HL-60/S4 treated with retinoic acid at 250 ng/mL for 4 days and 3 days (cell line): ENCODE measurements around the gene AGAP3.

Experiments used
- in situ Hi-C: fragments of 300-500 bp; cut with MboI; formaldehyde crosslinking; loops from 2 replicates; pipeline ENCODE4 v1.7.0; 2022; ENCODE audit warnings: low sequenced_read_pairs

Gene AGAP3

GRCh38 chr7:151179287-151179860, 93.1 kb downstream of the AGAP3 start:
- in situ Hi-C loops: no loop called here

- in situ Hi-C loops: no loop called here
These were observed 93.7 kb downstream of the AGAP3 start for GRCh38 chr7:151179946-151180345.

DNA sequence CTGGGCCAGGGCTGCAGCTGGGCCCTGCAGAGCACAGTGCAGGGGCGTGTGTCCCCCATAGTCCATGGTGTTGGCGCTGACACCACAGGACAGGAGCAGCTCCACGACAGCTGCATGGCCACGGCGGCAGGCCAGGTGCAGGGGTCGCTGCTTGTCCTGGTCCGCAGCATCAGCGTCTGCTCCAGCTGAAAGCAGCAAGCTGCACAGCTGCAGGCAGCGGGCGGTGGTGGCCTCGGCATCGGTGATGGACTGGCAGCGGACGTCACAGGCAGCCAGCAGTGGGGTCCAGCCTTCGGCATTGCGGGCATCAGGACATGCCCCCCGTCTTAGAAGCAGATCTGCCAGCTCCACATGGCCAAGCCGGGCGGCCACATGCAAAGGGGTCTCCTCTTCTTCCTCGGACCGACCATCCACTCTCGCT, 94.7 kb downstream of the AGAP3 start:
- in situ Hi-C loops: no loop called here

DNA sequence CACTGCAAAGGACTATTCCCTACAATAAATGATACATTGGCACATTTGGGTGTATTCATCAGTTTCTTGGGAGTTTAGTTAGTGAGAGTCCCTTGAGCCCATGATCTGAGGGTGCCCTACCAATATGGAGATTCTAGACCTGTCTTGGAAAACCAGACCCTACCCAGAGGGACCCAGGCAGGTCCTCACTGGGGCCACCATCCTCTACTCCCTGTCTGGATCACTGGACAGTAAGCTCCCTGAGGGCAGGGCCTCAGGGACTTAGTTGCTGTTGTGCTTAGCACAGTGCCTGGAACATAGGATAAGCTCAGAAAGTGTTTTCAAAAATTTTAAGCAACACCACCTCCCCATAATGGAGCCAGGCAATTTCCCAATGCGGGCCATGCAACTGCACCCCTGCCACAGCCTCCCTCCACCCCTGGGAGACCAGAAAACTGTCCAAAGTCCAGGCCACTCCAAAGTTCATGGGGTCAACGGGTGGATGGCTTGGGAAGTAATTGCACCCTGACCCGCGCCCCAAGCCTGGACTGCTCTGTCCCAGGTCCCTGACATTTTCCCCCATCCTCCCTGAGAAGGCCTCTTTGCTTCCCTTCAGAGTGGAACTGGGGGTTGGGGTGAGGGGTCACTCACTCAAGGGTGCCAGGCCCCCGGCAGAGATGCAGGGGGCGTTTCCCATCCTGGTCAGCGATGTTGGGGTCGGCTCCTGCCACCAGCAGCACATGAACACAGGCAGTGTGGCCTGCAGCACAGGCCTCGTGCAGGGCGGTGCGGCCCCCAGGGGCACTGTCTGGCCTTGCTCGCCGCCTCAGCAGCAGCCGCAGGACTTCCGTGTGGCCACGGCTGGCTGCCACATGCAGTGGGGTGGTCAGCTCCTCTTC, 99.7 kb downstream of the AGAP3 start:
- in situ Hi-C loops: no loop called here

GRCh38 chr7:151186640-151187408, 100.5 kb downstream of the AGAP3 start, which contains the start of gene ASB10:
Gene ASB10 (minus strand): TSS chr7:151187250. CDS start chr7:151187130, 120 bp downstream.
- in situ Hi-C loops: no loop called here

- in situ Hi-C loops: no loop called here
These were observed 101.4 kb downstream of the AGAP3 start for GRCh38 chr7:151187409-151188251.

DNA sequence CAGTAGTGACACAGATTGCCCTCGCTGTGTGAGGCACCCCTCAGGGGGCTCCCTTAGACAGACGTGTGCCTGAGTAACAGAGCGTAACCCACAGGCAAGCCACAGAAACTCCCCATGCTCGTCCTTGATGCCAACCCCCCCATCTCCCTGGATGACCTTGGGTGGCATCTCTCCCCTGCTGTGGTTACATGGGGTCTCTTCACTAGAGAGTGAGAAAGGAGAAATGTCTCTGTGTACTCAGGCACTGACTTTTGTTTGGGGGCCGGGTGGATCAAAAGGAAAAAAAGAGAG, 101.9 kb downstream of the AGAP3 start:
- in situ Hi-C loops: no loop called here

- in situ Hi-C loops: no loop called here
These were observed 102.8 kb downstream of the AGAP3 start for GRCh38 chr7:151189038-151189437.

DNA sequence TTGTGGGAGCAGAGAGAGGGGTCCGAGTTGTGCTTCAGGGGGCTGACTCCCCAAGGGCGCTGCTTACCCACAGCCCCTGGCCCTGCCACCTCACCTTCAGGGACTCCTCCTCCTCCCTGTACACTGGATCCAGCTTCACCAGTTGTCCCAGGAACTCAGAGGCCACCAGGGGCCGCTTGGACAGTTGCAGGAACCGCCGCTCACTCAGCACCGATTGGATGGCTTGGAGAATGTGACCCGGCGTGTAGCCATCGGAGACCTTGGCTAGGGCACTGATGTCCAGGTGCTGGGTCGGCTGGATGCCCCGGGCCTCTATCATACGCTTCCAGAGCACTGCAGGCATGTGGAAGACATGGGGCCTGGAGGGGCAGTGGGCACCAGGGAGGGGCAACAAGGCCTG, 105.3 kb downstream of the AGAP3 start:
- in situ Hi-C loops: no loop called here

GRCh38 chr7:151192002-151192539, 105.8 kb downstream of the AGAP3 start:
- in situ Hi-C loops: no loop called here

GRCh38 chr7:151193203-151193978, 107.1 kb downstream of the AGAP3 start:
- in situ Hi-C loops: no loop called here
